SK-MEL-5 (cell line): ENCODE results near the gene SLC25A20. TPM values are rescaled to one million over a fixed set of nuclear protein-coding genes. Genes with fewer than 3 reads are reported as not detected.
"Not testable (repeated sequence)": the region's sequence is repeated elsewhere in the genome, so short reads cannot be mapped to it uniquely, and the experiment has no call there.

Experiments used
- DNase-seq: peaks from one replicate; pipeline ENCODE4 v3.0.0-alpha.2; 2016; ENCODE audit warnings: low read depth, low spot score
- in situ Hi-C: cut with HindIII; loops from 2 replicates; pipeline ENCODE4 v1.10.0; 2016; ENCODE audit warnings: low sequenced_read_pairs, high pct_unique_total_duplicates, low pct_unique_long_range_greater_than_20kb
- total RNA-seq: library from RNA; depleted of rRNA; stranded (reverse); fragments of >200 nt; shearing (Covaris generic); gene quantifications from 2 replicates; pipeline ENCODE4 v1.2.3, GENCODE V29; 2014

The SLC25A20 gene
- total RNA-seq, 1 experiment from 2014 or later: 21.4 TPM

DNA sequence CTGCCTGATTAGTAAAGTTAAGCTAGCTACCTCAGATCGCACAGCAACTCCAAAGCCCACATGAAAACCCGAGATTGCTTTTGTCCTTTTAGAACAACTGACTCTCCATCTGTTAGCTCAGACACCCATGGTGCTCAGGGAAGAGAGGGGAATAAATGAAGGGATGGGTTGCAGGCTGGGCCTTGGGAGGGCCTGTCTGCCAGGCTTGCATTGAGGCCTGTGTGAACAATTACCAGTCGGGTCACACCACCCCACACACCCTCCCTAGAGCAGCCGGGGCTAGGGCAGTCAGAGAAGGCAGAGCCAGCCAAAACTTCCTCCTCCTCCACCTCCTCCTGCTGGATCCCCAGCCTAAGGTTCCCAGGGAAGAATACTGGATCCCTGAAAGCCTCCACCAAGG, 42.2 kb downstream of the SLC25A20 start:
- in situ Hi-C loops: no loop called here
- no peak for DNase-seq

DNA sequence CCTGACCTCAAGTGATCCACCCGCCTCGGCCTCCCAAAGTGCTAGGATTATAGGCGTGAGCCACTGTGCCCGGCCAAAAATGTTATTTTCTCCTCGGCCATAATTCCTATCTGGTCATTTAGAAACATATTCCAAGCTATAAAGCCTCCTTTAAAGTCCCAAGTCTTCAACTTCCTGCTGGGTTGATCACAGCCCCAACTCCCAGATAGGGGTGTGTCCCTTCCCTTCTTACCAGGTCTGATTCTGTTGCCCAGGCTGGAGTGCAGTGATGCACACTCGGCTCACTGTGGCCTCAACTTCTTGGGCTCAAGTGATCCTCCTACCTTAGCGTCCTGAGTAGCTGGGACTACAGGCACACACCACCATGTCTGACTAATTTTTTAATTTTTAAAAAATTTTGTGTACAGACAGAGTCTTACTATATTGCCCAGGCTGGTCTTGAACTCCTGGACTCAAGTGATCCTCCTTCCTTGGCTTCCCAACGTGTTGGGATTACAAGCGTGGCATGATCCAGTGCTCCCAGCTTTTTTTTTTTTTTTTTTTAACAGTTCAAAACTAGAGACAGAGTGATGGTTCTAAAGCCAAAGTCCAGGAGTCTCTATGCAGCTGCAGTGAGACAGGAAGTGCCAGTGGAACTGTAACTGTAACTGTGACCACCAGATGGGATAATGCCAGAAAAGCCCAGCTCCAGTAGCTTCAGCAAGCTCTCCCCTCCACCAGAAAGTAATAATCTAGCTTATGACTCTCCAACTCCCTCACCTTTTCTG, 42.8 kb downstream of the SLC25A20 start:
- no peak for DNase-seq
- in situ Hi-C loops: no loop called here

- in situ Hi-C loops: no loop called here
- DNase-seq: no peak
Observed at GRCh38 chr3:48852151-48852550, 46.5 kb downstream of the SLC25A20 start.

GRCh38 chr3:48851407-48851806, 47.3 kb downstream of the SLC25A20 start:
- DNase-seq: peak; percentile 13
- in situ Hi-C loops: no loop called here

GRCh38 chr3:48848816-48849515, 49.7 kb downstream of the SLC25A20 start:
- no peak for DNase-seq
- in situ Hi-C loops: no loop called here

- in situ Hi-C loops: no loop called here
- DNase-seq: peak; percentile 87
Observed at GRCh38 chr3:48847504-48848423, 50.9 kb downstream of the SLC25A20 start, which contains the start of gene PRKAR2A. Gene PRKAR2A (minus strand): TSS chr3:48847874. CDS start chr3:48847596, 278 bp downstream.

GRCh38 chr3:48847053-48847503, 51.6 kb downstream of the SLC25A20 start:
- in situ Hi-C loops: no loop called here
- DNase-seq: peak; percentile 61

- DNase-seq: peak; percentile 66
- in situ Hi-C loops: no loop called here
Observed at GRCh38 chr3:48845170-48845569, 53.5 kb downstream of the SLC25A20 start.

GRCh38 chr3:48837163-48837562, 61.5 kb downstream of the SLC25A20 start:
- in situ Hi-C loops: no loop called here

DNA sequence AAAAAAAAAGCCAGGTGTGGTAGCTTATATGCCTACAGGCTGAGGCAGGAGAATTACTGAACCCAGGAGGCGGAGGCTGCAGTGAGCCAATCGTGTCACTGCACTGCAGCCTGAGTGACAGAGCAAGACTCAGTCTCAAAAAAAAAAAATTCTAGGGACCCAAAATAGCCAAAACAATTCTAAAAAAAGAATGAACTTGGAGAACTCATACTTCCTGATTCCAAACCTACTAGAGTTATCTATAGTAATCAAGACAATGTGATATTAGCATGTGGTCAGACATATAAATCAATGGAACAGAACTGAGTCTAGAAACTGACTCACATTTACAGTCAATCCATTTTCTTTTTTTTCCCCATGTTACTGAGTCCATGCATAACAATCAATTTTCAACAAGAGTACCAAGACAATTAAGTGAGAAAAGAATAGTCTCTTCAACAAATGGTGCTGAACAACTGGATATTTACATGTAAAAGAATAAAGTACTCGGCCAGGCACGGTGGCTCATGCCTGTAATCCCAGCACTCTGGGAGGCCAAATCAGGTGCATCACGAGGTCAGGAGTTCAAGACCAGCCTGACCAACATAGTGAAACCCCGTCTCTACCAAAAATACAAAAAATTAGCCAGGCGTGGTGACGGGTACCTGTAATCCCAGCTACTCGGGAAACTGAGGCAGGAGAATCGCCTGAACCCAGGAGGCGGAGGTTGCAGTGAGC, 62.9 kb downstream of the SLC25A20 start:
- in situ Hi-C loops: no loop called here
- DNase-seq: no peak

More at GRCh38 chr3:48837163-48837562, 61.5 kb downstream of the SLC25A20 start:
- no peak for DNase-seq

DNA sequence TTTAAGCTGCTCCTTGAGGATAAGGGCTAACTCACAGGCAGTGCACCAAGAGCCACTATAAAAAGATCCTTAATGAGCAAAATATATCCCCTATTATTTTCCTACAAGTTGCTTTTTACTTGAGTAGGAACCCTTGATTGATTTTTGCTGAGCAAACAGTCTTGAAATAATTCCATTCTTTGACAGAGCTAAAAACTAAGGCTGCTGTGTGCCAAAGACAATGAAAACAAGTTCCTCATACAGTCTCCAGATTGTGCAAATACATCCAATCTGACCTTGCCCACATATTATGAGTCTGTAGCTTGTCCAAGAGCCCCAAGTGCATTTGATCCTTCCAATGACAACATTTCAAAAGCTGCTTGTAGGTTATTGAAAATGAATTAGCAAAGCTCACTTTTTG, 66.0 kb downstream of the SLC25A20 start:
- DNase-seq: no peak
- in situ Hi-C loops: no loop called here

DNA sequence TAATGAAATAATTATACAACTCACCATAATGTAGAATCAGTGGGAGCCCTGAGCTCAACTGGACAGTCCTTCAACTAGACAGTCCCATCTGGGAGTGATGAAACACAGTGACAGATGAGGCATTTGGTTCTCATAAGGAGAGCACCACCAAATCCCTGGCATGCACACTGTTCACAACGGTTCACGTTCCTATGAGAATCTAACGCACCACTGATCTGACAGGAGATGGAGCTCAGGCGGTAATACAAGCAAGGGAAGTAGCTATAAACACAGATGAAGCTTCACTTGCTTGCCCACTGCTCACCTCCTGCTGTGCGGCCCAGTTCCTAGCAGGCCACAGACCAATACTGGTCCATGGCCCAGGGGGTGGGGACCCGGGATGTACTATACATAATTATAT, 68.0 kb downstream of the SLC25A20 start:
- in situ Hi-C loops: no loop called here
- no peak for DNase-seq

GRCh38 chr3:48829525-48829924, 69.2 kb downstream of the SLC25A20 start:
- in situ Hi-C loops, DNase-seq: not testable (repeated sequence)

- in situ Hi-C loops, DNase-seq: not testable (repeated sequence)
Observed at GRCh38 chr3:48827874-48828273, 70.8 kb downstream of the SLC25A20 start.

DNA sequence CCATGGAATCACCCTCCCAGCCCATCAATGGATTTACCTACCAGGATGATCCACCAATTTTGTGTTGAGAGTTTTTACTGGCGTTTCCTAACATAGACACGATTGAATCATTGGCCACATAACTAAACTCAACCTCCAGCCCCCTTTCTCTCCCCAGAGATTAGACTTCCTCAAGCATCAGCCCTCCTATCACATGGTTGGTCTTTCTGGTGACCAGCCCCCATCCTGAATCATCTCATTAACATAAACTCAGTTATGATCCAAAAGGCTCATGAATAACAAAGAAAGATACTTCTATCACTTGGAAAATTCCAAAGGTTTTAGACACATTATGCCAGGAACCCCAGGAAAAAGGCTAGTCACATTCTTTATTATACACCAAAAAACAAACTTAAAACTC, 72.2 kb downstream of the SLC25A20 start:
- in situ Hi-C loops: no loop called here
- peak; percentile 56 for DNase-seq

- no peak for DNase-seq
- in situ Hi-C loops: no loop called here
Observed at GRCh38 chr3:48820612-48821324, 77.9 kb downstream of the SLC25A20 start.
